Suprapubic skin (tissue), 4 donors: Measurements from ENCODE around the gene HTR1D.

Source experiments
- CTCF ChIP-seq, 2 donors: fragments of 200-600 bp in 1 of 2; fragments of 450-650 bp in 1 of 2; sonication (generic) in 1 of 2; IDR thresholded peaks; one replicate each; pipeline ENCODE4 v1.5.1; 2016 to 2019; ENCODE audit warnings: antibody characterized with exemption in 2 of 2, mild to moderate bottlenecking in 1 of 2, moderate library complexity in 1 of 2
- POLR2A ChIP-seq, 2 donors: fragments of 450-650 bp; IDR thresholded peaks; one replicate each; pipeline ENCODE4 v1.6.1; 2017; ENCODE audit warnings: antibody characterized with exemption in 2 of 2, mild to moderate bottlenecking in 2 of 2, moderate library complexity in 2 of 2
- POLR2AphosphoS5 ChIP-seq, 3 donors: sonication (generic); formaldehyde crosslinking; IDR thresholded peaks; one replicate each; pipeline ENCODE4 v1.6.1; 2017; ENCODE audit warnings: antibody characterized with exemption in 3 of 3

- TF ChIP-seq CTCF (IDR thresholded peaks at IDR 0.05) (no peak), POLR2A (IDR thresholded peaks at IDR 0.05) (no peak), POLR2AphosphoS5 (IDR thresholded peaks at IDR 0.05) (no peak)
Measured at GRCh38 chr1:23221107-23221506, 3.8 kb upstream of the HTR1D start.
